GM03348 (cell line): ENCODE measurements around the gene SLC39A2.
"Not testable (repeated sequence)": the region's sequence is repeated elsewhere in the genome, so short reads cannot be mapped to it uniquely, and the experiment has no call there.

Source experiments
- DNase-seq: peaks from one replicate; pipeline ENCODE4 v3.0.0; 2012; ENCODE audit warnings: low spot score

SLC39A2 gene

DNA sequence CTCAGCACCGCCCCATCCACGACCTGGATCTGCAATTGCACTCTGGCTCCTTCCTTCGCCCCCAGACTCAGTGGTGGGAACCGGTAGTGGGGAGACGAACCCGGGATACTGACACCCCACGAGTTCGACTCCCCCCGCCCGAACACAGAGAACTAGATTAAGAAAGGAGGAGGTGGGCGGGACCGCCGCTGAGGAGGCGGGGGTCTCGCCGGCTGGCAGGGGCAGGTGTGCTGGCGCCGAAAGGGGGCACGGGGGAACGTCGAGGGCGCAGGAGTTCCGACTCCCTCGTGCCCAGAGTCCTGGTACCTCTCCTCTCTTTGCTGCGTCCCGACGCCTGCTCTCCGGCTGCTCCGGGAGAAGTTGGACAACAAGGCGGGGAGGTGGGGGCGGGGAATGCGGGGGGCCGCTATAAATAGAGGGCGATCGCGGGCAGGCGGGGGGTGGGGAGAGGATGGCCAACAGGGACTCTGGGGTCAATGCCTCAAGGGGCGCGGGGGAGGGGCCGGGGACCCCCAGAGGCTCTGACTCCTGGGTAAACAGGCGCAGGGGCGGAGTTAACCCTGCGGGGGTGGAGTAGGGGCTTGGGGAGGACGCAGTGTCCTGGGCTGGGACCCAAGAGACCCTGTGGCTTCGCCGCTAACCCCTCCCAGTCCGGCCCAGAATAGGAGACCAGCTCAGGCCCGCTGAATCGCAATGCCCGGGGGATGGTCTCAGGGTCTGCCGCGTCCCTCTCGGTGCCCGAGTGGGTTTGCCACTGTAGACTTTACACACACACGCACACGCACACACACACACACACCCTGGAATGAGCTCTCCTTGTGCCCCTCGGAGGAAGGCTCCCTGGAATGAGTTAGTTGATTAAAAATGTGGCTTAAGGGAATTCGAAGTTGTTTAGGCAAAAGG is 26.5 kb downstream of the SLC39A2 start:
- no peak for DNase-seq

DNA sequence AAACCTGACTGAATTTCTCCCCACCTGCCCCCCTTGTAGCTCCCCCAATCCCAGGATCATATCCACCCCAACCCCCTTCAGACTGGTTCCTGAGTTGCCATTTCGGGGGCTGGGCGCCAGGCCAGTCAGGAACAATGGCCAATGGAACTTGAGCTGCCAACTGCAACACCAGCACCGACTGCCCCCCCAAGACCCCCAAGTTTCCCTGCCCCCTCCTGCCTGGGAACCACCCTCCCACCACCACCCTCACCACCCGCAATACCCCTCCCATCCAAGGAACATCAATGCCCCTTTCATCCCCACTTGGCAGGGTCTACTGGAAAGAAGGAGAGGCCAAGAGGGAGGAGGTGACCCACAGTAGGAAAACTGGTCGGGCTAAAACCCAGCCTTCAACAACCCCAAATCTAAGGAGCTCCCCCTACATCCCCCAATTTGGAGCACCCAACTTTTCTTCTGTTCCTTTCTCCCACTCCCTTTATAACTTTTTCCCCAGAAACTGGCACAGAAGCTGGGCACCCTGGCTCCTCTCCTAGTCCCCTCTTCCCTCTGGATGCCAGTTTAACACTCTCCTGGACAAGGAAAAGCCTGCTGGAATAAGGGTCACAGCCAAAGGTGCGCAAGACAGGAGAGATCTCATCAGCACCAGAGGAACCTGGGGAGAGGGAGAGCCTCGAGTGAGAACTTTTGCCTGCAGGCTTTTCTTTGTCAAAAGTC is 27.3 kb downstream of the SLC39A2 start:
- DNase-seq = no peak

DNA sequence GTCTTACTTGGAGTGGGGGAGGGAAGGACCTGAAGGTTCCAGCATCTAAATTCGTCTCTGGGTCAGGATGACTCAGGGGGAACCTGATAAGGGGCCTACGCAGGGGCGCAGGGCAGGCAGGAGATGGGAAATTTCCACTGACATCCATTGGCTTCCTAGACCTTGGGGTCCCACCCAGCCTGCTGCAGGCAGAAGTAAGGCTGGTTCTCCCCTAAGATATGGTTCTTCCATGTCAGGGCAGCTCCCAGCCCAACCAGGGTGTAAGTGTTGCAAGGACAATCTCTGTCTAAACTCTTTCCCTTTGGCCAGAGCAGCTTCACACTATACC is 27.9 kb downstream of the SLC39A2 start:
- no peak for DNase-seq

DNA sequence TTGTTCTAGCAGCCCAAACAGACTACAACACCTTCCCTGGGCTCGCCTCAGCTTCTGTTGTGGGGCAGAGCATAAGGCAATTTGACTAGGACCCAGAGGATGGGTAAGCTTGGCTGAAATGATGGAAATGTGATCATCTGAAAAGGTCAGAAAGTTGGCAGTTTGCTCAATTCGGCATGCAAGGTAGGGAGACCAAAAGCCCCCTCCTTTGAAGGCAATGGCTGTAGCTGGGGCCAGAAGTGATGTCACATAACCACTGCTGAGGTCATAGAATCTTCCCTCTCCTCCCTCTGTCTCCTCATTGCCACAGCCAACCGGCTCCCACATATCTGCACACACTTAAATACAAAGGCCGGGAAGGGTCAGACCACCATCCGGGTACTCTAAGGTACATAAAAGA is 30.8 kb downstream of the SLC39A2 start, which contains the start of gene TPPP2:
Gene TPPP2 (plus strand): TSS at position 301 of the 400 bp plus-strand sequence. CDS start 365 bp downstream, outside the sequence.
- DNase-seq = no peak

DNA sequence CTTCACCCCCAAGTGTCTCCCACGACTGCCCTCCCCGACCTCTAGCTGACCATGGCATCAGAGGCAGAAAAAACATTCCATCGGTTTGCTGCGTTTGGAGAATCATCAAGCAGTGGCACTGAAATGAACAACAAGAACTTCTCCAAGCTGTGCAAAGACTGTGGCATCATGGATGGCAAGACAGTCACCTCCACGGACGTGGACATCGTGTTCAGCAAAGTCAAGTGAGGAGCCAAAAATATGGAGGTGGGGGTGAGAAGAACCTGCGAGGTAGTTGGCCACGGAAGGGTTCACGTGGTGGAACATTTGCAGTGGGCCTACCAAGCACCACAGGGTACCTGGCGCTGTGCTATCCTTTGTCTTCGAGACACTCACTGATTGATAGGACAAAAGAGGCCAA is 31.4 kb downstream of the SLC39A2 start:
- DNase-seq = no peak

DNA sequence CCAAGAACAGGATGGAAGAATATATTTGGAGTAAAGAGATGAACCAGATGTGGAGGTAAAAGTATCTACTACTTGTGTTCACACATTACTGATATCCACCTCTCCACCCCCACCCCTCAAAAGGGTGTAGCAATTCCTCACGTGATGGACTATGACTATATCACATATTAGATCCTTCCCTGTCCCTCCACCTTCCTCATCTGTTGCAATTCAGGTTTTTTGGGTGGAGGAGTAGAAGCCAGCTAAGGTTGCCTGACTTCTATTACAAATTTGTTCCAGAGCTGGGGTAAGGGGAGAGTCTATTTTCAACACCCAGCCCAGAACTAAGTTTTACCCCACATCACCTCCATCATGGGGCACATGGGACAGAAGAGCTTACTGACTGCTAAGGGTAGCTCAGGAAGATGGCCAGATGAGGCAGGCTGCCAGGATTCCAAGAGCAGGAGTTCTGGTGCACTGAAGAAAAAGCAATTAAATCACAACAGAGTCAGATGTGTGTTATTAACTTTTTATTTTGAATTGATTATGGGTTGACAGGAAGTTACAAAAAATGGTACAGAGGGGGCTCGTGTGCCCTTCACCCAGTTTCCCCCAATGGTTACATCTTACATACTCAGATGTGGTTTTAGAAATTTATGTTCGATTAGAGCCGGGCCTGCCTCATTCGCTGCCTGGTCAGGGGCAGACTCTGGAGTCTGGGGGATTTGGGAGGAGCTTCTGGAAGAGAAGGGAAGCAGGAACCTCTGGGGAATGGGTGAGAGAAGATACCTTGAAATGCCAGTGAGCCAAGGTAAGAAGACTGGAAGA is 33.4 kb downstream of the SLC39A2 start:
- no peak for DNase-seq

DNA sequence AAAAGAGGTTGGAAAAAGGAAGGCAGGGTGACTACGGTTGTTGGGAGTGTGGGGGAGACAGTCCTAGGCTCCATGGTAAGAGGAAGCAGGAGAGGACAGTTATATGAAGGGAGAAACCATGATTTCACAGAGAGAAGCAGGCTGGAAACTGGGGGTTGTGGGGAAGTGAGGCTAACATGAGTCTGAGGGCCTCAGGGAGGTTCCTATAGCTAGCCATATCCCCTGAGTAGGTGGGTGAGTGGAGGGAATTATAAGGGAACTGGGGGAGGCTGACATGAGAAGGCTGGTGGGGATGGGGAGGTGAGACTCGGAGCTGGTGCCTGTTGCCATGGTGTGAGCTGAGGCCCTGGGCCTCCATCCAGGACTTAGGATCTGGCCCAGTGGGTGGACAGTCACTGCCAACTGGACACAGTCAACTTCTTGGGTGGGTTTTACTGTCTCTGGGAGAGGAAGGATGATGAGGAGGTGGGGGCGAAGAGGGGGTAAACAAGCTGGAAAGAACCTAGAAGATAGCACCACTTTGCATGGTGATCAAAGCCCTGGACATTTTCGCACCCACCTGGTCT is 34.1 kb downstream of the SLC39A2 start:
- no peak for DNase-seq

DNA sequence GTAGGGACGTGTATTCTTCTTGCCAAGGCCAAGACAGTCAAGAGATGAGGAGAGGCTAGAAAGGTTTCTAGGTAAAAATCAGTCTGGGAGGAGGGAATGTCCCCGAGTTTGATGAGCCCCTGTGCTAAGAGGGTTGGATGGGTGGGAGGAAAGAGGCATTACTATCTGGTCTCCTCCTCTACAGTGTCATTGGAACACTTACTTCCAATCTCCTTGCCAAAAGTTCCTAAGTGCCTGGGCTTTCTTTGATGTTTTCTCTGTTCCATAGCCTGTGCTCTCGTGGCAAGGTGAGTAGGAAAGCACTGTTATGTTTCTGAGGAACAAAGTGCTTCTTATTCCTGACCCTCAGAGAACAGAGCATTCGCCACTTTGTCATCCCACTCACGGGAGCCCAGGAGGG is 35.6 kb downstream of the SLC39A2 start, which contains the start of gene RNASE13:
Gene RNASE13 (minus strand): TSS at position 101 of the 400 bp plus-strand sequence. CDS start 519 bp downstream, outside the sequence.
- no peak for DNase-seq

DNA sequence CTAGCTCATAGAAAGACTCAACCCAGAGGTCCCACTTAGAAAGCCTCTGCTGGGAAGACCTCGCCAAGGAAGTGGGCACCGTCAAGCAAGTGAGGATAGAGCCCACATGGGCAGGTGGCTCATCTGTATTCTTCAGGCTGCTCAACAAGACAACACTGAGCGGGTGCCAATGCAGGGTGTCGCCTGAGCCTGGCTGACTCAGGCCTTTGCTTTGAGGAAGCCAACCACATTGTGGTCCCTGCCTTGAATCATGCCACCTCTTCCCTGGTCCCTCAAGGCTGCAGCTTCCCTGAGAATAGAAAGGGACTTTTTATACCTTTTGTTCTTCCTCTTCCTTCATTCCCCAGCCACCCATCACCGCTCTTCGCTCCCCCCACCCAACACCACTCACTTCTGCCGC is 37.7 kb downstream of the SLC39A2 start:
- DNase-seq = no peak

DNA sequence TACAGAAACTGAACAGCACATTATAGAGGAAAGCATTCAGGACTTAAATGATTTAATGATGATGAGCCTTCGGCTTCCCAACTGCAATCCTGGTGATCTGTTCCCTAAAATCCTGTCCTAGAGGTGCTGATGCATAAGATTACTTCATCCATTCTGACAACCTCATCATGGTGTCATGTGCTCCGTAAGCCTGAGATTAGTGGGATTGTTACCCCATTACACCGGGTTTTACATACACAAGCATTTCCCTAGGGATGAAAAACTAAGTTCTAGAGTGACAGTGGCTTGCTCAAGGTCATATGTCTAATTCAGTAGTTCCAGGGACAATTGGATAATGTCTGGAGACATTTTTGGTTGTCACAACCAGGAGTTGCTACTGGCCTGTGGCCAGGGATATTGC is 38.1 kb downstream of the SLC39A2 start:
- DNase-seq = no peak

DNA sequence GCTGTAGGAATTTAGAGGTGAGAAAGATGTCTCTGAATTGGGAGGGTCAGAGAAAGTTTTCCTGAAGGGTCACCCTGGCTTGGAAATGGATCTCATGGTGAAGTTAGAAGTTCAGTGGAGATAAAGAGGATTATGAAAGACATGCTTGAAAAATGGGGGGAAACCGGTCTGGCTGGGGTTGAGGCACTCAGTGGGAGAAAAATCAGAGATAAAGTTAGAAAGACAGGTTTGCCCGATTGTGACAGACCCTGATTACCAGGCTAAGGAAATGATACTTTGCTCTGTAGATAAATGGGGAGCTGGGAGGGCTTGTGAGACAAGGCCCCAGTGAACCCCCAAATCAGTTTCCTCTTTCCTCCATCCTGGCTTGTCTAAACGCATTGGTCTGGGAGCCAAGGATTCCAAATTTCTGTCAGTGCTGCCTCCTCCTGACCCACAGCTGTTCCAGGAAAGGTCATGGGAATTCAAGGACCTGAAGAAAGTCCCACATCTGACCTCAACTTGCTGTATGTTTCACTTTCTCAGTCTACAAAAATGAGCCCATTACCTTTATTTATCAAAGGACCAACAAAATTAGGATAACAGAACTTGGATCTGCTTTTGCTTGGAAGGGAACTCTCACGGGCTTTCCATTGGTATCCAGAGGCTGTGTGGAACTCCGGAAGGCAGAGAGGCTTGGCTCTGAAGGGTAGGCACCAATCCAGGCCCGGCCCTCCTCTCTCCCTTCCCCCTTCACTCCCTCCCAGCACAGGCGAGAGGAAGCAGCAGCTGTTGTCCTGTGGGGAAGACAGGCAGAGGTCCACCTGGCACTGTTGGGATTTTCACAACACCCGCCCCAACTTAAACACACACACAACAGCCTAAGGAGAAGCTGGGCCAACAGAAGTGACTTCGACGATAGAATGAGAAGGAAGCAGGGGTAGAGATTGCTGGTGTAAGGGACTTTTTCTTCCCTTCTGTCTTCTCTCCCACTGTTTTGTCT is 39.6 kb downstream of the SLC39A2 start:
- peak; percentile 85 for DNase-seq

DNA sequence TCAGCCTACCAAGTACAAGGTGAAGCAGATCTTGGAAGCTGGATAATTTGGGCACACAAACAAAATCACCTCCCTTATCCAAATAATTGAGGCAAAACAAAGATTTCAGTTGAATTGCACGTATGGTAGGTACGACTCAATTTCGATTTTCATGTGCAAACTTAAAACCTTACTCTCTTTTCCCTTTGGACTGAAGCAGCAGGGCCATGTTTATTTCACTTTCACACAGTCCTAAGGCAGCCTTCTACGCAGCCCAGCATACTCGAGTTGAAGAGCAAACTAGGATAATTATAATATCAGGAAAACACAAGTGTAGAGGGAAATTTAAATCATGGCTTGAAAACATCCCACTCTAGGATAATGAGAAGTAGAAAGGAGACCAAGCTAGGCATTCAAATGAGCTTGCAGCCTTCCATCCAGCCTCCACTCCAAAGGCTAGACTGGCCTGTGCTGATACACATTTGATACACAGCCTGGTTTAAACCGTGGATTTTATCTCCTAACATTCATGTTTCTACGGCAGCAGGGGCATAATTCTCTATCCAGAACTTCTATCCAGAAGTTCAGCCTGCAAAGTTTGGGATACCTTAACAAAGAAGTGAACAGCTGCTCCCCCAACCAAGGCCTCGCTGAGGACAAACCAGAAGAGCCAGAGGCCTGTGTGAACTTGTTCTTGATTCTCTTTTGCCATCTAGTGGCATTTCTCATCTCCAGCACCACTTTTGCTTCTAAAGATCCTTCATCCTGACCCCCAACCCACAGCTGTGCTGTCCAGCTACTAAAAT is 40.7 kb downstream of the SLC39A2 start:
- peak; percentile 75 for DNase-seq

DNA sequence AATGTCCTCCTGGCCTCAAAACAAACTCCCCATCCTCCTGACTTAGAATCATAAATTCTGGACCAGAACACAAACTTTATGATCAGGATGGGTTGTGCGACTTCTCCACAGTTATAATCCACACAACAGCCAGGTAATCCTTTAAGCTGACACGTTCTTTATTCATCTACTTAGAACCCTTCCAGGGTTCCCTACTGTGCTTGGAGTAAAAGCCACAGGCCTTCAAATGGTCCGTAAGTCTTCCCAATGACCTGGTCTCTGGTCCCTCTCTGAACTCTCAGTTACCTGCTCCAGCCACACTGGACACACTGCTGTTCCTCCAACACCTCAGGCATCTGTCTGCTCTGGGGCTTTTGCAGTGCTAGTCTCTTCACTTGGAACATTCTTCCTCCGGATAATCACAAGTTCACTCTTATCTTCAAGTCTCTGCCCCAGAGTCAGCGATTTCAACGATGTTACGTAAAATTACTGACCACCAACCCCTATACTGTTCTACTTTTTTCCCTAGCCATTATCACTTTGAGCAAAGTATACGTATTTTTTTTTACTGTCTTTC is 41.4 kb downstream of the SLC39A2 start:
- DNase-seq = no peak

DNA sequence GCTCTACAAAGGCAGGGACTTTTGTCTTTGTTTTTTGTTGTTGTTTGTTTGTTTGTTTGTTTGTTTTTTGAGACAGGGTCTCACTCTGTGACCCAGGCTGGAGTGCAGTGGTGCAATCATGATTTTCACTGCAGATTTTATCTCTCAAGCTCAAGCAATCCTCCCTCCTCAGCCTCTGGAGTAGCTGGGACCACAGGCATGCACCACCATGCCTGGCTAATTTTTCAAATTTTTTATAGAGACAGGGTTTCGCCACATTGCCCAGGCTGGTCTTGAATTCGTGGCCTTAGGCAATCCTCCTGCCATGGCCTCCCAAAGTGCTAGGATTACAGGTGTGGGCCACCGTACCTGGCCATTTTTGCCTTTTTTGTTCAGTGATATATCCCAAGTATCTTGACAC is 41.8 kb downstream of the SLC39A2 start:
- not testable (repeated sequence) for DNase-seq

DNA sequence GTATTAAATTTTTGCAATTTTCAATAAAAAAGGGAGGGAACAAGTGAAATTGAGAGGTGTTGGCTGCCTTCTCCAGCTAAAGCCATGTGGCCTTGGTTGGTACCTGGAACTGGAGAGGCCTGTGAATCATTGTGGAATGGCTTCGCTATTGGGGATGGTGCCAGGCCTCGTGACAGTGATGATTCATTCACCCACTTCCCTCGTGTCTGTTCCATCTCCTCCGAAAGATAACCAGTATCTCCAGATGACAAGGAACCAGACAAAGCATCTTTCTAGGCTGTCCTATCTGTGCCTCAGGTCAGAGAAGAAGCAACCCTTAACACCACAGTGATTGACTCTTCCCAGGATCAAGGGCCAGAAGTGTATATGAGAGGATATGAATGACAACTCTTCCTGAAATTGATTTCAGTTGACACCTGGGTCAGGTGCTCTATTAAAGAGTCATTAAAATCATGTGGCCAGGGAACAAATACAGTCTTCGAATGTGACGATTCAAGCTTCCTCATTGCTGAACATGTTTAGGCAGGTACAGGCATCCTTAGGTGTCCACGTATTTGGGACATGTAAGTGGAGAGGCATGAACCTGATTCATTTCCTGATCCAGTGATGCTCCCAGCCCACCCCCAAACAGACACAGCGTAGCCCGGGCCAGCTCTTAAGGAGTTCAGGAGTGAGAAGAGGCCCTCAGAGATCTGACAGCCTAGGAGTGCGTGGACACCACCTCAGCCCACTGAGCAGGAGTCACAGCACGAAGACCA is 42.8 kb downstream of the SLC39A2 start, which contains the start of gene RNASE7:
Gene RNASE7 (plus strand): TSS at position 687 of the 758 bp plus-strand sequence. CDS start 631 bp downstream, outside the sequence.
- DNase-seq = peak; percentile 53

DNA sequence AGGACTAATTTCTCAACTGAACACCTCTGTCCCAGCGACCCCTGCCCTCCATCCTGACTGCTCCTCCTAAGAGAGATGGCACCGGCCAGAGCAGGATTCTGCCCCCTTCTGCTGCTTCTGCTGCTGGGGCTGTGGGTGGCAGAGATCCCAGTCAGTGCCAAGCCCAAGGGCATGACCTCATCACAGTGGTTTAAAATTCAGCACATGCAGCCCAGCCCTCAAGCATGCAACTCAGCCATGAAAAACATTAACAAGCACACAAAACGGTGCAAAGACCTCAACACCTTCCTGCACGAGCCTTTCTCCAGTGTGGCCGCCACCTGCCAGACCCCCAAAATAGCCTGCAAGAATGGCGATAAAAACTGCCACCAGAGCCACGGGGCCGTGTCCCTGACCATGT is 43.8 kb downstream of the SLC39A2 start:
- DNase-seq = no peak

DNA sequence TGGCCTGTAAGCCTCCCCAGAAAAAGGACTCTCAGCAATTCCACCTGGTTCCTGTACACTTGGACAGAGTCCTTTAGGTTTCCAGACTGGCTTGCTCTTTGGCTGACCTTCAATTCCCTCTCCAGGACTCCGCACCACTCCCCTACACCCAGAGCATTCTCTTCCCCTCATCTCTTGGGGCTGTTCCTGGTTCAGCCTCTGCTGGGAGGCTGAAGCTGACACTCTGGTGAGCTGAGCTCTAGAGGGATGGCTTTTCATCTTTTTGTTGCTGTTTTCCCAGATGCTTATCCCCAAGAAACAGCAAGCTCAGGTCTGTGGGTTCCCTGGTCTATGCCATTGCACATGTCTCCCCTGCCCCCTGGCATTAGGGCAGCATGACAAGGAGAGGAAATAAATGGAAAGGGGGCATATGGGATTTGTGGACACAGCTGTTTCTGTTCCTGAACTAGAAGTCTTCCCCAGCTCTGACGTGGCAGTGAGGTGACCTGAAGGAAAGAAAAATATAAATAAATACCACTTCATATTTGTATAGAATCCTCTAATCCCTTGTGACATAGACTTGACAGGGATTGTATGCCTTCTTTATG is 44.4 kb downstream of the SLC39A2 start:
- DNase-seq = no peak

DNA sequence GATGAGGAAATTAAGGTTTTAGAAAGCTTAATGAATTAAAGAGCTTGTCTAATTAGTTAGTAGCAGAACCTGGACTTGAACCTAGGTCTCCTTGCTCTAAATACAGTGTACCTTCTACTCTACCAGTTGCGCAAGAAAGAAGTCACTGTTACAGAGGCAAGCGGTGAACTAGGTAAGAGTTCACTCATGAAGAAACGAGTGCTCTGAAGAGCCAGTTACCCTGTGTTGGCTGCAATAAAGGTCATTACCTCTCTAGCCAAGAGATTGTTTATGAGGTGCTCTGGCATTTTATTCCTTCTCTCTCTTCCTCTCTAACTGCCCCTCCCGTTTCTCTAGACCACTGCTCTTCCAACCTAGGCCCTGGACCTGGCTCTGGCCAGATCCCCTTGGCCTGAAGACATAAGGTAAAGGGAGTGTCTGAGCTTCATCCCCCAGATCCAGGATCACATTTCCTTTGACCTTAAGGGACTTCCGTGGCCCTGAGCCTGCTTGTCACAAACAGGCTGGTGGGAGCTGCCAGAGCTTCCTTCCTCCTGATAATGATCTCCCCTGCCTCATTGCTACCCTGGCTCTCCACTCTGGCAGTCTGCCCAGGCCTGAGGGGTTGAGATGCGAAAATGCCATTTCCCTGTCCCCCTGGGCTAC is 45.0 kb downstream of the SLC39A2 start:
- no peak for DNase-seq
